ENCODE measurements around the gene MRTFA. TPM values are rescaled to one million over a fixed set of nuclear protein-coding genes. Genes with fewer than 3 reads are reported as not detected.

The MRTFA gene
- total RNA-seq, 1 experiment from 2014 or later = 52.7 TPM

DNA sequence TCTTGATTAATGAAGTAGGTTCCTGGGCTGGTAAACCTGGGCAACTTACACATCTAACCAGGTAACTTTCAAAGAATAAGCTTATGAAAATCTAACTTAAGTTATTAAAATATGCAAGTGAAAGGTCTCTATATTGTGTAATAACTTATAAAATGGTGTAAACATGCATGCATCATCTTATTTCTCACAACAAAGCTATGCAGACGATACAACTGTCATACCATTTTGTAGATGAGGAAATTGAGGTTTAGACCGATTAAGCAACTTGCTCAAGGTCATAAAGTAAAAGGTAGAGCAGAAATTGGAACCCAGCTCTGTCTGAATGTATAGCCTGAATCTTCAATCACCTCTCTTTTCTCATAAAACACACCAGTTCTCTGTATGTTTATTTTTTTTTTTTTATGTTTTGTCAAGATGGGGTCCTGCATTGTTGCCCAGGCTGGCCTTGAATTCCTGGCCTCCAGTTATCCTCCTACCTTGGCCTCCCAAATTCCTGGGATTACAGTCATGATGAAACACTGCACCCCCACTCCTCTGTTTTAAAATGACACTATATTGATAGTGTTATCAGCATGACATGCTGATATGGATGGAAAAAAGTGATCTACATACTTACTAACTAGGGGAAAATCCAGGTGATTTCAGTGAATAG lies 156.5 kb downstream of the MRTFA start:
- H3K36me3 Mint-ChIP-seq (ENCODE audit: insufficient read depth, unreplicated experiment) = peaks cover 10% of the 10 kb centered on the region
- ChIA-PET CTCF (interaction anchor here (0.6 to 1.7 kb wide), 10 partner anchors 8 to 293 kb away, joined by 3 to 14 read pairs (median 3); no protein-coding TSS in a partner anchor), POLR2A (interaction anchor here (0.7 to 1.8 kb wide), 9 partner anchors 12 to 171 kb away, joined by 3 to 7 read pairs (median 4); partner anchors contain the start of gene MRTFA)
- DNase-seq (ENCODE audit: unreplicated experiment) = peak; percentile 55
- no TSS peak for BruUV-seq (replicated peaks)
- H3K27ac Mint-ChIP-seq (ENCODE audit: low read depth, unreplicated experiment) = peak overlapping the region; percentile 84
- H3K4me3 Mint-ChIP-seq (ENCODE audit: unreplicated experiment) = no peak overlapping the region
- TF ChIP-seq, protein P1, sequence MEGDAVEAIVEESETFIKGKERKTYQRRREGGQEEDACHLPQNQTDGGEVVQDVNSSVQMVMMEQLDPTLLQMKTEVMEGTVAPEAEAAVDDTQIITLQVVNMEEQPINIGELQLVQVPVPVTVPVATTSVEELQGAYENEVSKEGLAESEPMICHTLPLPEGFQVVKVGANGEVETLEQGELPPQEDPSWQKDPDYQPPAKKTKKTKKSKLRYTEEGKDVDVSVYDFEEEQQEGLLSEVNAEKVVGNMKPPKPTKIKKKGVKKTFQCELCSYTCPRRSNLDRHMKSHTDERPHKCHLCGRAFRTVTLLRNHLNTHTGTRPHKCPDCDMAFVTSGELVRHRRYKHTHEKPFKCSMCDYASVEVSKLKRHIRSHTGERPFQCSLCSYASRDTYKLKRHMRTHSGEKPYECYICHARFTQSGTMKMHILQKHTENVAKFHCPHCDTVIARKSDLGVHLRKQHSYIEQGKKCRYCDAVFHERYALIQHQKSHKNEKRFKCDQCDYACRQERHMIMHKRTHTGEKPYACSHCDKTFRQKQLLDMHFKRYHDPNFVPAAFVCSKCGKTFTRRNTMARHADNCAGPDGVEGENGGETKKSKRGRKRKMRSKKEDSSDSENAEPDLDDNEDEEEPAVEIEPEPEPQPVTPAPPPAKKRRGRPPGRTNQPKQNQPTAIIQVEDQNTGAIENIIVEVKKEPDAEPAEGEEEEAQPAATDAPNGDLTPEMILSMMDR (IDR thresholded peaks at IDR 0.05; ENCODE audit: unreplicated experiment) = no peak
- intact Hi-C loops (cut with micrococcal nuclease) = no loop called here
- H3K27me3 Mint-ChIP-seq (ENCODE audit: insufficient read depth, unreplicated experiment) = no peaks in the 10 kb centered on the region
- peaks cover 35% of the 10 kb centered on the region for H3K4me1 Mint-ChIP-seq (ENCODE audit: insufficient read depth, unreplicated experiment)
- H3K9me3 Mint-ChIP-seq (ENCODE audit: unreplicated experiment) = no peaks in the 10 kb centered on the region

DNA sequence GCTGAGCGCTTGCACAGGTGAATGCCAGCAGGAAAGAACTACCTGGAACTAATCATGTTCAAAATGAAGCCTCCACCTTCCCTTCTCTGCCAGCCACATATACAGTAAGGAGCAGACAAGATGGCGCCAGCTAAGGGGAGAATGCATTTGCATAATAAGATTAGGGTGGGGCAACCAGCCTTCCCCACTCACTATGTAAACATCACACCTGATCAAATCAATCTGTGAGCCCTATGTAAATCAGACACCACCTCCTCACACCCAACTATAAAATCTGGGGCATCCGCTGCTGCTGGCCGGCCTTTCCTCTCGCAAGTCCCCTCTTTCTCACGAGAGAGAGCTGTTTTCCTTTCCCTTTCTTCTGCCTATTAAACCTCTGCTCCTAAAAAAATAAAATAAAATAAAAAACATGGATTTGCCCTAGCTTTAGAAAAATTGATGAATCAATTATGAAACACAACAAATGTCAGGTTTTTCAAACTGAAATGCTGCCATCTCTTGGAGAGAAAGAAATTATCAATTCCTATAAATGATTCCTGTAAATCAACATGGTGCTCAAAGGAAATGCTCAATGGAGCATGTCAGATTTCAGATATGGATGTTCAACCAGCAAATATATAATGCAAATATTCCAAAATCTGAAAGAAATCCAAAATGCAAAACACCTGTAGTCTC lies 157.3 kb downstream of the MRTFA start:
- Mint-ChIP-seq H3K27me3 (ENCODE audit: insufficient read depth, unreplicated experiment) (no peaks in the 10 kb centered on the region), H3K9me3 (ENCODE audit: unreplicated experiment) (no peaks in the 10 kb centered on the region), H3K27ac (ENCODE audit: low read depth, unreplicated experiment) (no peak overlapping the region), H3K4me1 (ENCODE audit: insufficient read depth, unreplicated experiment) (peaks cover 32% of the 10 kb centered on the region), H3K4me3 (ENCODE audit: unreplicated experiment) (no peak overlapping the region), H3K36me3 (ENCODE audit: insufficient read depth, unreplicated experiment) (peaks cover 17% of the 10 kb centered on the region)
- intact Hi-C loops (cut with micrococcal nuclease) = no loop called here
- BruUV-seq (replicated peaks) = no TSS peak
- ChIA-PET CTCF (interaction anchor here (0.6 to 1.7 kb wide), 9 partner anchors 9 to 294 kb away, joined by 3 to 14 read pairs (median 4); no protein-coding TSS in a partner anchor), POLR2A (interaction anchor here (1.0 to 1.8 kb wide), 10 partner anchors 11 to 172 kb away, joined by 3 to 7 read pairs (median 4); partner anchors contain the start of gene MRTFA)
- DNase-seq (ENCODE audit: unreplicated experiment) = peak; percentile 6
- TF ChIP-seq, protein P1 (IDR thresholded peaks at IDR 0.05; ENCODE audit: unreplicated experiment) = peak; percentile 7

DNA sequence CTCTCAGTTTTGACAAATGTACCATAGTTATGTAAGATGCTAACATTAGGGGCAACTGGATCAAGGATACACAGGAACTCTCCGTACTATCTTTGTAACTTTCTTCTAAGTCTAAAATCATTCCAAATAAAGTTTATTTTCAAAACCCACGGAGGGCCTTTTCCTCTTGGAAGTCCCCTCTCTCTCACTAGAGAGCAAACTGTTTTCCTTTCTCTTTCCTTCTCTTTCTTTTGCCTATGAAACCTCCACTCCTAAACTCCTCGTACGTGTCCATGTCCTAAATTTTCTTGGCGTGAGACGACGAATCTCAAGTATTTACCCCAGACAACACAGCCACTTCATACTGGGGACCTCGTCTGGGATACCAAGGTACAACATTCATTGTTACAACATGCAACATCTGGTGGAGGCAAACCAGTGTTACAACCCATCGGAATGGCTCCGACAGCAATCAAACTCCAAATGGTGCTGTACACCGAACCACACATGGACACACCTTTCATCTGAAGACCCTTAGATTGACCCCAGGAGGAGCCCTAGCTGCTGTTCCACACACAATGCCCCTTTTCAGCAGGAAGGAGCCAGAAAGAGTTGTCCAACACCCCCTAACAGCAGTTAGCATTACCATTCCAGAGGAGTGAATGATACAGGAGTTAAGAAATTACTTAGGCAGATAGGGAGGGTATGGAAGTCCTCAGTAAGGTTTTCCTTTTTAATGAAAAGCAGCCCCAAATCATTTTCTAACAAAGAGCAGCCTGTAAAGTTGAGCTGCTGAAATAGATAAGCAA lies 158.0 kb downstream of the MRTFA start:
- no TSS peak for BruUV-seq (replicated peaks)
- TF ChIP-seq, protein P1 (IDR thresholded peaks at IDR 0.05; ENCODE audit: unreplicated experiment) = no peak
- intact Hi-C loops (cut with micrococcal nuclease) = no loop called here
- DNase-seq (ENCODE audit: unreplicated experiment) = no peak
- H3K36me3 Mint-ChIP-seq (ENCODE audit: insufficient read depth, unreplicated experiment) = peaks cover 20% of the 10 kb centered on the region
- no peak overlapping the region for H3K4me3 Mint-ChIP-seq (ENCODE audit: unreplicated experiment)
- no peaks in the 10 kb centered on the region for H3K9me3 Mint-ChIP-seq (ENCODE audit: unreplicated experiment)
- peak overlapping the region; percentile 37 for H3K27ac Mint-ChIP-seq (ENCODE audit: low read depth, unreplicated experiment)
- CTCF ChIA-PET = interaction anchor here (1.0 to 1.7 kb wide), 7 partner anchors 10 to 49 kb away, joined by 3 to 14 read pairs (median 4); no protein-coding TSS in a partner anchor
- POLR2A ChIA-PET = interaction anchor here (0.6 to 1.8 kb wide), 9 partner anchors 10 to 172 kb away, joined by 3 to 7 read pairs (median 4); partner anchors contain the start of gene MRTFA
- H3K4me1 Mint-ChIP-seq (ENCODE audit: insufficient read depth, unreplicated experiment) = peaks cover 32% of the 10 kb centered on the region
- no peaks in the 10 kb centered on the region for H3K27me3 Mint-ChIP-seq (ENCODE audit: insufficient read depth, unreplicated experiment)
